Measurements from ENCODE around the gene MAGT1.

DNA sequence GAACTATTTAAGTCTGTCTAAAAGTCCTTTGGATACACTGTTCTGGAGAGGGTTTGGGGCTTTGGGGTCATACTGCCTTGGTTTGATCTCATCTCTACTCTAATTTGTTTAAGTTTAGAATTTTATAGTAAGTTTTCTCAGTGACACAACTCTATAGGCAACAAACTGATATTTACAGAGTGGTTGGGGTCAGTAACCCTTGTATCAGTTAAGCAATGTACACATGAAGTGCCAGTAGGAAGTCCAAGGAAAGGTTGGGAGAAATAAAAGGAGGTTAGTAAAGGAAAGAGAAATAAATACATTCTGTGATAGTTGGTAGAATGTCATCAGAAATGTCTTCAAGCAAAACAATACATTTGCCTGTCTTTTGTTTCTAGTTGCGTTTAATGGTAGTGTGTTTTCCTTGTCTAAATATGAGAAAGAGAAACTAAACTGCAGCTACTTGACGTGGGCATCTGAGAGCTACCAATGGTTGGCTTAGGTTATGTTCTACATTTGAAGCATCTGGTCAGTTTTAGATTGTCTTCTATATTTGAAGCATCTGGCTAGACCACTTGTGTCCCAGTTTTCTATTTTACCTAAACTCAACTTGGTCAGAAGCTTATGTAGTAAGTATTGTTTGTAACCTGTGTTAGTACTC is 22.2 kb upstream of the MAGT1 start:
- TF ChIP-seq SP1 (IDR thresholded peaks at IDR 0.05): no peak
- no peak for TF ChIP-seq SUZ12 (IDR thresholded peaks at IDR 0.05)
- TF ChIP-seq LEF1 (IDR thresholded peaks at IDR 0.05; ENCODE audit: borderline replicate concordance): no peak
- no peak for TF ChIP-seq FOXM1 (IDR thresholded peaks at IDR 0.05; ENCODE audit: borderline replicate concordance)
- TF ChIP-seq BHLHE40 (IDR thresholded peaks at IDR 0.05; ENCODE audit: borderline replicate concordance): no peak
- no peak for TF ChIP-seq FOXK2 (IDR thresholded peaks at IDR 0.05)
- no peak for TF ChIP-seq TARDBP (IDR thresholded peaks at IDR 0.05)
- no peak for TF ChIP-seq FOXA1 (IDR thresholded peaks at IDR 0.05)
- no peak for TF ChIP-seq ARNT (IDR thresholded peaks at IDR 0.05)
